ENCODE measurements around the gene ANKRD36C.
"Not testable (repeated sequence)": the region's sequence is repeated elsewhere in the genome, so short reads cannot be mapped to it uniquely, and the experiment has no call there.

- not testable (repeated sequence) for TF ChIP-seq SPI1, TAF1 (IDR thresholded peaks at IDR 0.05; ENCODE audit: low read depth, low read length)
Measured at GRCh38 chr2:96009833-96010232, 18.2 kb upstream of the ANKRD36C start.
